Loucy (cell line): ENCODE results near the gene MMP20.

Experiments
- EZH2phosphoT487 ChIP-seq: fragments of 200-600 bp; IDR thresholded peaks from 2 replicates; pipeline ENCODE4 v1.6.1; 2018; ENCODE audit warnings: antibody characterized with exemption, mild to moderate bottlenecking, moderate library complexity, borderline replicate concordance
- TF ChIP-seq, protein P1 (sequence below): fragments of 200-600 bp; sonication (generic); conservative IDR thresholded peaks from 2 replicates; pipeline ENCODE4 v1.5.1; 2014; ENCODE audit warnings: mild to moderate bottlenecking, antibody characterized with exemption, low read length

DNA sequence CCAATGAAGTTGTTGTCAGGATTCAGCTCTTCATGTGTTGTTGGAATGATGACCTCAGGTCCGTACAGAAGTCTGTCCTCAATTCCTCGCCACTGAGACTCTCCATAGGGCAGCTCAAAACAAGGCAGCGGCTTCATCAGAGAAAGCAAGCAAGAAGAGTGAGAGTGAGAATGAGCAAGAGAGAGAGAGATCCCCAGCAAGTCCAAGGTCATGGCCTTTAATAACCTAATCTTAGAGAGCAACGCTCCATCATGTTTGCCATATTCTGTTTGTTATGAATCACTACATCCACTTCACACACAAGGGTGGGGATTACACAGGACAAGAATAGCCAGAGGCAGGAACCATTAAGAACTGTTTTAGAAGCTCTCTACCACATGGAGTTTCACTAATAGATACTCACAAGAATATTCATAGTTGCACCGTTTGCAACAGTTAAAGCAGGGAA is 71.3 kb downstream of the MMP20 start:
- TF ChIP-seq, protein P1, sequence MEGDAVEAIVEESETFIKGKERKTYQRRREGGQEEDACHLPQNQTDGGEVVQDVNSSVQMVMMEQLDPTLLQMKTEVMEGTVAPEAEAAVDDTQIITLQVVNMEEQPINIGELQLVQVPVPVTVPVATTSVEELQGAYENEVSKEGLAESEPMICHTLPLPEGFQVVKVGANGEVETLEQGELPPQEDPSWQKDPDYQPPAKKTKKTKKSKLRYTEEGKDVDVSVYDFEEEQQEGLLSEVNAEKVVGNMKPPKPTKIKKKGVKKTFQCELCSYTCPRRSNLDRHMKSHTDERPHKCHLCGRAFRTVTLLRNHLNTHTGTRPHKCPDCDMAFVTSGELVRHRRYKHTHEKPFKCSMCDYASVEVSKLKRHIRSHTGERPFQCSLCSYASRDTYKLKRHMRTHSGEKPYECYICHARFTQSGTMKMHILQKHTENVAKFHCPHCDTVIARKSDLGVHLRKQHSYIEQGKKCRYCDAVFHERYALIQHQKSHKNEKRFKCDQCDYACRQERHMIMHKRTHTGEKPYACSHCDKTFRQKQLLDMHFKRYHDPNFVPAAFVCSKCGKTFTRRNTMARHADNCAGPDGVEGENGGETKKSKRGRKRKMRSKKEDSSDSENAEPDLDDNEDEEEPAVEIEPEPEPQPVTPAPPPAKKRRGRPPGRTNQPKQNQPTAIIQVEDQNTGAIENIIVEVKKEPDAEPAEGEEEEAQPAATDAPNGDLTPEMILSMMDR, result no peak
- no peak for TF ChIP-seq EZH2phosphoT487
